SK-N-SH (cell line): ENCODE data around the gene ARHGEF10L. TPM values are rescaled to one million over a fixed set of nuclear protein-coding genes. Genes with fewer than 3 reads are reported as not detected.

Experiments
- CTCF ChIA-PET: fragments of 300-600, 350-600 bp; formaldehyde crosslinking; extraction: SDS; loops from one replicate; lab custom pipeline; 2021; lab: Yijun Ruan, JAX
- POLR2A ChIA-PET: fragments of 350-600 bp; sonication (Branson Sonifier 250); formaldehyde crosslinking; extraction: SDS; loops from one replicate; lab custom pipeline; 2020; ENCODE audit warnings: antibody characterized with exemption, inconsistent platforms; lab: Yijun Ruan, JAX
- DNase-seq: peaks from one replicate; pipeline ENCODE4 v3.0.0; 2012
- H2AFZ ChIP-seq: fragments of 200-600 bp; sonication (generic); 2 replicates; pipeline ENCODE4 v1.8.1; 2016; ENCODE audit warnings: antibody characterized with exemption, mild to moderate bottlenecking, low read depth
- H3F3A ChIP-seq: fragments of 200-600 bp; sonication (generic); replicated peaks from 2 replicates; pipeline ENCODE3; 2016; ENCODE audit warnings: antibody characterized with exemption, mild to moderate bottlenecking; ENCODE audit not compliant: insufficient read depth
- H3K27ac ChIP-seq, 2 experiments: fragments of 200-500 bp in 1 of 2; fragments of 200-600 bp in 1 of 2; sonication (Bioruptor generic) in 1 of 2; sonication (generic), shearing (Covaris generic) in 1 of 2; 2 replicates each; pipeline versions ENCODE4 v1.5.1 to v1.6.1; 2014 to 2016; ENCODE audit warnings: low read depth in 2 of 2, inconsistent platforms in 1 of 2, low read length in 1 of 2, mild to moderate bottlenecking in 1 of 2, mixed read lengths in 1 of 2
- H3K27me3 ChIP-seq: fragments of 200-600 bp; sonication (generic), shearing (Covaris generic); 2 replicates; pipeline ENCODE4 v1.6.1; 2016; ENCODE audit warnings: mixed run types; ENCODE audit not compliant: insufficient read depth
- H3K36me3 ChIP-seq, 2 experiments: fragments of 200-500 bp in 1 of 2; fragments of 200-600 bp in 1 of 2; sonication (Bioruptor generic) in 1 of 2; sonication (generic) in 1 of 2; replicated peaks in 1 of 2; 2 replicates each; pipeline versions ENCODE3 to v1.5.1; 2014 to 2016; ENCODE audit warnings: low read length in 1 of 2, mild to moderate bottlenecking in 1 of 2; ENCODE audit not compliant: insufficient read depth in 2 of 2, control insufficient read depth in 1 of 2
- H3K4me1 ChIP-seq, 2 experiments: fragments of 200-500 bp in 1 of 2; fragments of 200-600 bp in 1 of 2; sonication (Bioruptor generic) in 1 of 2; sonication (generic), shearing (Covaris generic) in 1 of 2; 2 replicates each; pipeline versions ENCODE4 v1.5.1 to v1.6.1; 2014 to 2016; ENCODE audit warnings: low read depth in 1 of 2, low read length in 1 of 2, mixed run types in 1 of 2; ENCODE audit not compliant: insufficient read depth in 2 of 2, control insufficient read depth in 1 of 2
- H3K4me2 ChIP-seq: fragments of 200-600 bp; sonication (generic), shearing (Covaris generic); 2 replicates; pipeline ENCODE4 v1.6.1; 2017; ENCODE audit warnings: mixed run types
- H3K4me3 ChIP-seq, 2 experiments: fragments of 200-500 bp in 1 of 2; fragments of 200-600 bp in 1 of 2; sonication (Bioruptor generic) in 1 of 2; sonication (generic), shearing (Covaris generic) in 1 of 2; 2 replicates each; pipeline versions ENCODE4 v1.5.1 to v1.8.1; 2014 to 2016; ENCODE audit warnings: low read depth in 2 of 2, inconsistent platforms in 1 of 2, low read length in 1 of 2, mild to moderate bottlenecking in 1 of 2, mixed read lengths in 1 of 2, moderate library complexity in 1 of 2
- H3K79me2 ChIP-seq: fragments of 200-600 bp; sonication (generic); 2 replicates; pipeline ENCODE4 v1.8.1; 2017; ENCODE audit warnings: mild to moderate bottlenecking; ENCODE audit not compliant: insufficient read depth
- H3K9ac ChIP-seq: fragments of 200-600 bp; sonication (generic); 2 replicates; pipeline ENCODE4 v1.6.1; 2017; ENCODE audit warnings: mixed run types
- H3K9me2 ChIP-seq: fragments of 200-600 bp; sonication (generic); 2 replicates; pipeline ENCODE4 v1.6.1; 2017; ENCODE audit warnings: mixed run types
- H3K9me3 ChIP-seq: fragments of 200-600 bp; sonication (generic); 2 replicates; pipeline ENCODE4 v1.6.1; 2017; ENCODE audit warnings: mixed run types, mild to moderate bottlenecking, moderate library complexity
- H4K20me1 ChIP-seq: fragments of 200-600 bp; sonication (generic); 2 replicates; pipeline ENCODE4 v1.6.1; 2017; ENCODE audit warnings: mild to moderate bottlenecking, mixed run types; ENCODE audit not compliant: insufficient read depth
- CHD2 ChIP-seq: fragments of 150-350 bp; IDR thresholded peaks from 2 replicates; pipeline ENCODE4 v1.6.1; 2018; ENCODE audit warnings: low read length; ENCODE audit not compliant: partially characterized antibody
- EP300 ChIP-seq, 2 experiments: IDR thresholded peaks; 2 replicates each; pipeline versions ENCODE4 v1.4.0 to v1.6.1; 2012; ENCODE audit warnings: borderline replicate concordance in 1 of 2, low read depth in 1 of 2, low read length in 1 of 2
- EZH2phosphoT487 ChIP-seq: fragments of 200-600 bp; sonication (generic); IDR thresholded peaks from 2 replicates; pipeline ENCODE4 v1.6.1; 2017; ENCODE audit warnings: low read depth, mixed run types, mild to moderate bottlenecking, antibody characterized with exemption, moderate library complexity, borderline replicate concordance
- FOXJ3 ChIP-seq: sonication (generic); formaldehyde crosslinking; IDR thresholded peaks from 2 replicates; pipeline ENCODE4 v1.5.1; 2020; ENCODE audit warnings: mild to moderate bottlenecking, missing genetic modification reagents
- GABPA ChIP-seq: IDR thresholded peaks from 2 replicates; pipeline ENCODE4 v1.4.0; 2012; ENCODE audit warnings: low read depth, mild to moderate bottlenecking
- MAX ChIP-seq: IDR thresholded peaks from 2 replicates; pipeline ENCODE4 v1.4.0; 2012; ENCODE audit warnings: low read depth
- MEF2A ChIP-seq: IDR thresholded peaks from 2 replicates; pipeline ENCODE4 v1.4.0; 2012; ENCODE audit warnings: low read depth, borderline replicate concordance
- MXI1 ChIP-seq: IDR thresholded peaks from 2 replicates; pipeline ENCODE4 v1.6.1; 2012; ENCODE audit warnings: mild to moderate bottlenecking, low read depth, low read length, improper control_type of control experiment
- NFIC ChIP-seq: IDR thresholded peaks from 2 replicates; pipeline ENCODE4 v1.4.0; 2012; ENCODE audit warnings: borderline replicate concordance
- NRF1 ChIP-seq: IDR thresholded peaks from 2 replicates; pipeline ENCODE4 v1.6.1; 2012; ENCODE audit warnings: low read depth, mild to moderate bottlenecking, low read length
- RAD21 ChIP-seq: IDR thresholded peaks from 2 replicates; pipeline ENCODE4 v1.6.1; 2012; ENCODE audit warnings: mild to moderate bottlenecking, low read length
- RXRA ChIP-seq: IDR thresholded peaks from 2 replicates; pipeline ENCODE4 v1.4.0; 2012; ENCODE audit warnings: low read depth, mild to moderate bottlenecking, borderline replicate concordance
- SMC3 ChIP-seq: IDR thresholded peaks from 2 replicates; pipeline ENCODE4 v1.6.1; 2012; ENCODE audit warnings: low read depth, low read length, improper control_type of control experiment
- USF1 ChIP-seq: IDR thresholded peaks from 2 replicates; pipeline ENCODE4 v1.4.0; 2012; ENCODE audit warnings: low read depth, borderline replicate concordance
- USF2 ChIP-seq: fragments of 150-350 bp; IDR thresholded peaks from 2 replicates; pipeline ENCODE4 v1.6.1; 2017; ENCODE audit warnings: antibody characterized with exemption, low read length, low read depth, borderline replicate concordance
- ZBTB33 ChIP-seq: IDR thresholded peaks from 2 replicates; pipeline ENCODE4 v1.4.0; 2012; ENCODE audit warnings: low read depth, borderline replicate concordance
- WGBS: methylation state at CpG from one replicate; pipeline ENCODE4 v1.1.6; 2017; ENCODE audit warnings: low lambda C conversion rate; 5-methylcytosine and 5-hydroxymethylcytosine counted together
- polyA plus RNA-seq, 3 experiments: library from polyadenylated mRNA; depleted of rRNA; stranded (reverse); fragments of >200 nt; gene quantifications; 2 replicates each; pipeline ENCODE4 v1.2.3, GENCODE V29; 2012
- TF ChIP-seq, protein P1 (sequence below): fragments of 150-350 bp; IDR thresholded peaks from 2 replicates; pipeline ENCODE4 v1.6.1; 2016; ENCODE audit warnings: mild to moderate bottlenecking, low read depth, low read length

ARHGEF10L gene
- polyA plus RNA-seq, 1 of the 3 experiments (the other 2 are of a cell fraction) = 12.5 TPM

- Histone ChIP-seq H3K4me2 (peak overlapping the region; percentile 58; the same call in 1 of the 2 replicates), H3K27ac (peak overlapping the region in 1 of 2 experiments; percentile 77; a peak in 1 of 4 replicates), H3K9ac (no peak overlapping the region), H3K27me3 (no peaks in the 10 kb centered on the region), H3K79me2 (peaks cover 66% of the 10 kb centered on the region), H3K36me3 (no peaks in the 10 kb centered on the region), H3K9me2 (no peaks in the 10 kb centered on the region), H3K4me3 (no peak overlapping the region), H2AFZ (no peak overlapping the region), H3K9me3 (no peaks in the 10 kb centered on the region), H3F3A (peaks cover 11% of the 10 kb centered on the region), H3K4me1 (peaks cover 20 to 27% of the 10 kb centered on the region in 2 experiments; a peak in 3 of 4 replicates), H4K20me1 (peaks cover 7% of the 10 kb centered on the region; the same call in 1 of the 2 replicates)
- 92% methylated on average over 2 of the region's 2 CpGs for WGBS
- TF ChIP-seq, protein P1, sequence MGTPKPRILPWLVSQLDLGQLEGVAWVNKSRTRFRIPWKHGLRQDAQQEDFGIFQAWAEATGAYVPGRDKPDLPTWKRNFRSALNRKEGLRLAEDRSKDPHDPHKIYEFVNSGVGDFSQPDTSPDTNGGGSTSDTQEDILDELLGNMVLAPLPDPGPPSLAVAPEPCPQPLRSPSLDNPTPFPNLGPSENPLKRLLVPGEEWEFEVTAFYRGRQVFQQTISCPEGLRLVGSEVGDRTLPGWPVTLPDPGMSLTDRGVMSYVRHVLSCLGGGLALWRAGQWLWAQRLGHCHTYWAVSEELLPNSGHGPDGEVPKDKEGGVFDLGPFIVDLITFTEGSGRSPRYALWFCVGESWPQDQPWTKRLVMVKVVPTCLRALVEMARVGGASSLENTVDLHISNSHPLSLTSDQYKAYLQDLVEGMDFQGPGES = no peak
- TF ChIP-seq USF1 (no peak), ZBTB33 (no peak), MXI1 (no peak), NFIC (no peak), RAD21 (no peak), NRF1 (no peak), USF2 (no peak)
- POLR2A ChIA-PET = no interaction called here
- DNase-seq = no peak
- CTCF ChIA-PET = interaction anchor here (1.1 kb wide), 1 partner anchor 52 kb away, joined by 5 read pairs; no protein-coding TSS in a partner anchor
These were observed 15.5 kb downstream of the ARHGEF10L start for GRCh38 chr1:17554954-17555353.

- CTCF ChIA-PET = interaction anchor here (1.0 kb wide), 1 partner anchor 49 kb away, joined by 3 read pairs; no protein-coding TSS in a partner anchor
- Histone ChIP-seq H3K27ac (no peak overlapping the region), H3K4me2 (no peak overlapping the region), H4K20me1 (no peaks in the 10 kb centered on the region), H3K27me3 (no peaks in the 10 kb centered on the region), H3K36me3 (no peaks in the 10 kb centered on the region), H3K79me2 (peaks cover 63% of the 10 kb centered on the region), H3K4me1 (peaks cover 0 to 26% of the 10 kb centered on the region in 2 experiments; a peak in 2 of 4 replicates), H3K9me2 (no peaks in the 10 kb centered on the region), H3K9me3 (no peaks in the 10 kb centered on the region), H3F3A (peaks cover 14% of the 10 kb centered on the region), H3K9ac (no peak overlapping the region), H2AFZ (no peak overlapping the region), H3K4me3 (no peak overlapping the region)
- 93% methylated on average over 7 of the region's 7 CpGs for WGBS
- POLR2A ChIA-PET = no interaction called here
- no peak for TF ChIP-seq FOXJ3
- no peak for TF ChIP-seq RAD21
- TF ChIP-seq MAX = no peak
- no peak for TF ChIP-seq NRF1
- no peak for TF ChIP-seq GABPA
- no peak for TF ChIP-seq CHD2
- no peak for TF ChIP-seq SMC3
- TF ChIP-seq USF1 = no peak
- no peak for TF ChIP-seq EP300 (IDR thresholded peaks at IDR 0.05; ENCODE audit: borderline replicate concordance in 1 of 2, low read depth in 1 of 2, low read length in 1 of 2)
- TF ChIP-seq EZH2phosphoT487 = no peak
- no peak for TF ChIP-seq RXRA
- TF ChIP-seq MEF2A = no peak
- no peak for DNase-seq
These were observed 18.5 kb downstream of the ARHGEF10L start for GRCh38 chr1:17557986-17558385.
